ENCODE data around the gene THSD4.

Gene THSD4

DNA sequence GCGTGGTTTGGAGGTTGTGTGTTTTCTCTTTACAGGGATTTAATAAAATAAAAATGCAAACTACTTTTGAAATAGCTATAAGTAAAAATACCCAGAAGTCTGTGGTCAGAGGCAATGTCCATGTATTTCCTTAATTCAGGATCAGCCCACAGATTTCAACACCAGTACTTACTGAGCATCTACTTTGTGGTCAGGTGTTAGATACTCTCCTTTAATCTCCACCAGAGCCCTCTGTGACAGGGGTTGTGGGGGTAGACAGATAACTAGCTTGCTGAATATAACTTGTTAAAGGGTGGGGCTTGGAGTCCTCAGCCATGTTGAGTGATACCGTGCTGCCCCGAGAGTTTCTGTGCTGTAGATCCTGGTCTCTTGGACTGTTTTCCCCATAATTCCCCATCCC, 451.0 kb downstream of the THSD4 start:
- DNase-seq, result no peak

GRCh38 chr15:71567173-71567572, 451.9 kb downstream of the THSD4 start:
- DNase-seq, result no peak

- no peak for DNase-seq
These were observed 453.0 kb downstream of the THSD4 start for GRCh38 chr15:71568227-71568626.

DNA sequence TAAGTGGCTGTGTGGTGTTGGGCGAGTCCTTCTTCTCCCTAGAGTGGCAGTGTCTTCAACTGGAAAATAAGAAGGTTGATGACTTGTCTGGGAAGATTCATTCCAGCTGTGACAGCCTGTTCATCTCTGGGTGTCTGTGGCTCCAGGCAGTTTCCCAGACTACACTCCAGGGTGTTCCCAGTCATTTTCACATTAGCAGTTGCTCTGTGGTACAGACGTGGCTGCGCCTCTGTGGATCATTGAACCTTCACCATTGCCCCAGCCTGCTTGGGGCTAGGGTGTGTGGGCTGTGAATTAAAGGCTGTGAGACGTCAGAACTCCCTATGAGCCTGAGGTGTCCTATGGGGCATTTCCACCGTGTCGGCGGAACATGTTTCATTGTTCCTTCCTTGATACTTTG, 455.5 kb downstream of the THSD4 start:
- no peak for DNase-seq

DNA sequence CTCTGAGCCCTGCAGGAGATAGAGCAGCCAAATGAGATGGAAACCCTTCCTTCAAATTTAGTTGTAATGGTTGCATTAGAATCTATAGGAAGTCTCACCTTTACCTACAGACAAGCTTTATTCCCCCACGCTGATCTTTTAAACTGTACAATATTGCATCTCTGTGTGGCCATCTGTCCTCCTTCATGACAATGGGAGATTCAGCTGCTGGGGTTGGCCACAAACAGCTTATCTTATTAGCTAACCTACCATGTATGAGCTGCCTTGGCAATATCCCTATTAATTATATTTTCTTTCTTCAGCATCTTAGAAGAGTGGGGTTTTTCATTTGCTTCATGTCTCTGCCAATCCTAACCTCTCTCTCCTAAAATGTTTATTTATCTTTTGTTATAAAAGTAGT, 456.4 kb downstream of the THSD4 start:
- no peak for DNase-seq

- DNase-seq, result no peak
These were observed 457.3 kb downstream of the THSD4 start for GRCh38 chr15:71572452-71573053.

GRCh38 chr15:71573599-71573998, 458.3 kb downstream of the THSD4 start:
- no peak for DNase-seq

DNA sequence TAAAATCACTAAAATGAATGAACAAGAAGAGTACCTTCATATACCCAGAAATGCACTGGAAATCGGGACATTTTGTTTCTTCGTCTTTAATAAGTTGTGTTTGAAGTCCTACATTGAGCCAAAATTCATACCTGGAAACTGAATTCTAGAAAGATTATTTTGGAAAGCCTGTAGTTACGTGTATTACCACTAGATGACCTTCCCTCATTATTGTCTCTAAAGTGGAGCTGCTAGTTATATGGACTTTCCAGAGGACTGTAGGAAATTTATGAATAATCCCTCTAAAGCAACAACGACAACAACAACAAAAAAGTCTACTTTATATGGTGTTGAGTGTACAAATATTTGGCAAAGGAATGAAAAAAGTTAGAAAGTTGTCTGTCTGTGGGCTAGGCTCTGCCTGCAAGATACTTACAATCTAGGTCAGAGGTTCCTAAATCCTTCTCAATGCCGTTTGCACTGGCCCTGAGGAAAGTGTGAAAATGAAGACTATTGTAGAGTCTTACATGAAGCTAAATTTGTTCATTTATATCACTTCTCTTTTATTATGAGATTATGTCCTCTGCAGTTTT, 460.3 kb downstream of the THSD4 start:
- no peak for DNase-seq

GRCh38 chr15:71577071-71577470, 461.8 kb downstream of the THSD4 start:
- no peak for DNase-seq

- no peak for DNase-seq
These were observed 466.2 kb downstream of the THSD4 start for GRCh38 chr15:71581398-71581930.

DNA sequence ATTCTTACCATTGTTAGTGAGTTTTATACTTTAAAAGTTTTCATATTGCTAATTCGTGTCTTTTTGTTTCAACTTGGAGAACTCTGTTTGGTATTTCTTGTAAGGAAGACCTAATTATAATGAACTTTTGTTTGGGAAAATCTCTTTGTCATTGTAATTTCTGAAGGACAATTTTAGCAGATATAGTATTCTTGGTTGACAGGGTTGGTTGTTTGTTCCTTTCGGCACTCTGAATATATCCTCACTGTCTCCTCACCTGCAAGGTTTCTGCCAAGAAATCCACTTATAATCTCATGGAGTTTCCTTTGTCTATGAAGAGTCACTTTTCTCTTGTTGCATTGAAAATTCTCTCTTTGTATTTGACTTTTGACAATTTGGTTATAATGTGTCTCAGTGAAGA, 469.9 kb downstream of the THSD4 start:
- DNase-seq, result no peak

DNA sequence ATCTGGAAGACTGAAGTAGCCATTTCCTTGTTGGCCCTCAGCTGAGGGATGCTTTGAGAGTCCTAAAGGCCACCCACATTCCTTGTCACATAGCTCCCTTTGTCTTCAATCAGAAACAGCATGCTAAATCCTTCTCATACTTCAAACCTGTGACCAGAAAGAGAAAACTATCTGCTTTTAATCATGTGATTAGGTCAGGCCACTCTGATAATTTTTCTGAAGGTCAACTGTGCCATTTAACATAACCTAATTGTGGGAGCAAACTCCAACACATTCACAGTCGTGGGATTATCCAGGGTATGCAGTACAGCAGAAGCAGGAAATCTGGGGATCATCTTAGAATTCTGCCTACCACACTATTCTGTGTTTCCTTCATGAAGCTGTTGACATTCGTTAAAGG, 471.2 kb downstream of the THSD4 start:
- no peak for DNase-seq

GRCh38 chr15:71588746-71589145, 473.5 kb downstream of the THSD4 start:
- DNase-seq, result no peak

DNA sequence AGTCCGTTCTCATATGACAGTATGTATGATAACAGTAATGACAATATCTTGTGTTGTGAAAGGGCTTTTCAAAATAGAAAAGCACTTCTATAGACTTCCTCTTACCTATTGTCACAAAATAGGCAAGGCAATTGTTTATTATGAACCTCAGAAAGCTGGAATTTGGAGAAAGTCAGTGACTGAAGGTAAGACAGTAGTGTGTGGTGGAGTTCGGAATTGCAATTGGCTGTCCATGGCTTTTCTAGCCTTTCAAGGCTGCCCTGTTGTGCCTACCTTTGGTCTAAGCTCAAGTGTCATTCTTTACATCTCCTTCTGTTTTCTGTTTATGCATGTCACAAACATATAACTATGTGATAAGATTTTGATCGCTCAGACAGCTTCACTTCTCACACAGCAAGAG, 475.8 kb downstream of the THSD4 start:
- DNase-seq, result no peak

GRCh38 chr15:71592203-71592602, 476.9 kb downstream of the THSD4 start:
- no peak for DNase-seq

DNA sequence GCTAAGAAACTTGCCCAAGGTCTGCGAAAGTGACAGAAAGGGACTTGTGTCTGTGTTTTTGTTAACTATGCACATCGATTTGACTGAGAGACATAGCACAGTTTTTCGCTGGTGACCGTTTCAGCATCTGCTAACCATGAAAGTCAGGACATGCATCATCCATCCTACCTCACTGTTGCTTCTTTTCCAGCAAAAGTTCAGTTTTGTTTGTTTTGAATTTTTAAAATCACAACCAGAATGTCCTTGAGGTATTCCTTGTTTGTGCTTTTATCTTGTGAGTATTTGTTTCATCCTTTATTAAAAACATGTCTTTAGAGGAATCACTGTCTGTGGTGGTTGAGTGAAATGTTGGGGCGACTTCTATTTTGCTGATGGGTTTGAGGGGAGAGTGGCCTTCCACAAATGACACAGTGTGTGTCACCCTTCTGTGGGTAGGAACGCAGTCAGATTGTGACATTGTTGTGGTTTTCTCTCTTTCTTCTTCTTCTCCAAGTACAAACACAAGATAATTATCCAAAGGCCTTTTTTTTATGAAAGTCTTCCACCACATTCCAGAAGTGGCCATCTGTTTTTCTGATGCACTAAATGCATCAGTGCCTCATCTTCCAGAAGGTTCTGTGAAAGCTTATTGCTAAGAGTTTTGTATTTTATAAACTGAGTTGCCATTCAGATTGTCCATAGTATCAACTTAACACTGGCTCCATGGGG, 480.7 kb downstream of the THSD4 start:
- DNase-seq, result no peak

- DNase-seq, result no peak
These were observed 481.4 kb downstream of the THSD4 start for GRCh38 chr15:71596672-71597071.

DNA sequence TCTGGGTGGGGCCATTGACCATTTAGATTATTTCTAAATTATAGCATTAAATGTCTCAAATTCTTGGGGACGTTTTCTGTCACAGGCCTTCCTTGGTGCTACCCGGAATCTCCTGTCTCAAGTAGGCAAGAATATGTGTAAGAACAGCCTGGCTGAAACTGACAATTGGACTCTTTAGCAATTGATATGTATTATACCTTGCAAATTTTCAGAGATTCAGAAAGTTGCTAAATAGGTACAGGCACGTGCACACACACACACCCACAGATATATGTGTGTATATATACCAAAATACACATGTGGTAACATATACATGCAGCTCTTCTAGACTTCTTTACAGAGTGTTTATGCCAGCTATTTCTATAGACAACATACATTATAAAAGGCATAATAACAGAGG, 481.9 kb downstream of the THSD4 start:
- no peak for DNase-seq

GRCh38 chr15:71597637-71598036, 482.4 kb downstream of the THSD4 start:
- DNase-seq, result no peak

GRCh38 chr15:71598741-71599140, 483.5 kb downstream of the THSD4 start:
- no peak for DNase-seq

GRCh38 chr15:71599418-71600151, 484.3 kb downstream of the THSD4 start:
- no peak for DNase-seq

- no peak for DNase-seq
These were observed 485.0 kb downstream of the THSD4 start for GRCh38 chr15:71600237-71600636.

GRCh38 chr15:71601038-71601834, 486.0 kb downstream of the THSD4 start:
- DNase-seq, result no peak
